SK-N-SH (cell line): Measurements from ENCODE around the gene ADTRP. TPM values are rescaled to one million over a fixed set of nuclear protein-coding genes. Genes with fewer than 3 reads are reported as not detected.

ENCODE experiments used
- polyA plus RNA-seq, 3 experiments: library from polyadenylated mRNA; depleted of rRNA; stranded (reverse); fragments of >200 nt; gene quantifications; 2 replicates each; pipeline ENCODE4 v1.2.3, GENCODE V29; 2012
- small RNA-seq, 7 experiments: library from RNA; depleted of rRNA; stranded (forward); fragments of <200 nt; gene quantifications; one replicate each; pipeline ENCODE3, GENCODE V24; 2012

ADTRP gene
- polyA plus RNA-seq, 1 of the 3 experiments (the other 2 are of a cell fraction), result 0.84 TPM

Small RNA genes within 50 kb of the gene (small RNA-seq; reads per million reads assigned to genes)
- 0 reads per million in 7 experiments for gene RF00272

Other genes with a start within 250 kb of the ADTRP start
- gene TMEM170B, start 241.1 kb downstream of the ADTRP start, polyA plus RNA-seq (2012; rRNA removed), result 0.44 and 0.65 TPM in 2 replicates
- gene HIVEP1, start 233.5 kb upstream of the ADTRP start, polyA plus RNA-seq (2012; rRNA removed), result 7.7 and 10.4 TPM in 2 replicates